ENCODE results near the gene NDUFB6. TPM values are rescaled to one million over a fixed set of nuclear protein-coding genes. Genes with fewer than 3 reads are reported as not detected.
A peak's percentile ranks its signal among the peaks of the same experiment; 100 is the strongest.

NDUFB6 gene
- total RNA-seq, 6 experiments from 2014 or later, result 62.5 to 78.6 (median 70.7) TPM

- Mint-ChIP-seq H3K27me3 (ENCODE audit: insufficient read depth) (peaks cover 5% of the 10 kb centered on the region; the same call in 1 of the 2 replicates), H3K4me1 (ENCODE audit: low read depth) (peaks cover 19% of the 10 kb centered on the region), H3K9me3 (no peaks in the 10 kb centered on the region), H3K4me3 (no peak overlapping the region), H3K27ac (no peak overlapping the region), H3K36me3 (ENCODE audit: low read depth) (no peaks in the 10 kb centered on the region)
- no peak for DNase-seq
- peak; percentile 26; the same call in 1 of the 2 replicates for TF ChIP-seq CTCF (IDR thresholded peaks at IDR 0.05)
Measured at GRCh38 chr9:32587901-32588300, 14.9 kb upstream of the NDUFB6 start.

GRCh38 chr9:32584784-32585183, 11.8 kb upstream of the NDUFB6 start:
- Mint-ChIP-seq H3K9me3 (no peaks in the 10 kb centered on the region), H3K27ac (no peak overlapping the region)
- DNase-seq, result no peak

GRCh38 chr9:32581512-32582143, 8.7 kb upstream of the NDUFB6 start:
- DNase-seq, result peak; percentile 51
- no peaks in the 10 kb centered on the region for H3K9me3 Mint-ChIP-seq
- H3K4me3 Mint-ChIP-seq, result no peak overlapping the region

More at GRCh38 chr9:32584784-32585183, 11.8 kb upstream of the NDUFB6 start:
- Mint-ChIP-seq H3K4me3 (no peak overlapping the region), H3K27me3 (ENCODE audit: insufficient read depth) (peaks cover 5% of the 10 kb centered on the region; the same call in 1 of the 2 replicates), H3K36me3 (ENCODE audit: low read depth) (no peaks in the 10 kb centered on the region), H3K4me1 (ENCODE audit: low read depth) (peaks cover 26% of the 10 kb centered on the region)
- no peak for TF ChIP-seq CTCF (IDR thresholded peaks at IDR 0.05)

DNA sequence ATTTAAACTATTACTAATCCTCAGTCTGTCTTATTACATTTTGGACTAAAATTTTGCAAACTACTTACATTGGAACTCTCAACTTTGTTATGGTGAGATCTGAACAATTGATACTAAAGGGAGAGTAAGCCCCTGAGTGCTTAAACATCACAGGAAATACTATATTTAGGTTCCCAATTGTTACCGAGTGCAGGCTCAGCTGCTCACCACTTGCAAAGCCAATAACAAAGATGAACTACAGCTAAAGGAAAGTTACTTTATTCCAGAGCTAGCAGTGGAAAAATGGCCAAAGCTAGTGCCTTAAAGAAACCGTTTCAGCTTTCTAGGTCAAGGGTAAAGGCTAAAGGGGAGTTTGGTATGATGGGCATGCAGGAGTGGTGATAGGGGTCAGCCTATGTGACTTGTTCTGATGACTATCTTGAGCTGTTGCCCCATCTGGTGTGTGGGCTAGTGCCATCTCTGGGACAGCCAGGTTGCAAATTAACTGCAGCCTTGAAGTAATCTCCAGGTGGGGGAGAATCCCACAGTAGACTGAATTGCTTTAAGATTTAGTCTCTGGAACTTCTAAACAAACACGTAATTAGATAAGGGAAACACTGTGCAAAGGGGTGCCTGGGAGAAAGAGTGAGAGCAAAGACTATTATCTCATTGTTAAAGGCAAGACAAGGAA, 7.8 kb upstream of the NDUFB6 start:
- no peak for TF ChIP-seq CTCF (IDR thresholded peaks at IDR 0.05)
- H3K4me1 Mint-ChIP-seq (ENCODE audit: low read depth), result peaks cover 36% of the 10 kb centered on the region
- H3K27me3 Mint-ChIP-seq (ENCODE audit: insufficient read depth), result peaks cover 9% of the 10 kb centered on the region
- H3K4me3 Mint-ChIP-seq, result 0 out of 2 replicates have a peak overlapping the region, but pooled peaks have one; percentile 16
- DNase-seq, result no peak
- no peaks in the 10 kb centered on the region for H3K36me3 Mint-ChIP-seq (ENCODE audit: low read depth)
- H3K9me3 Mint-ChIP-seq, result no peaks in the 10 kb centered on the region
- H3K27ac Mint-ChIP-seq, result no peak overlapping the region

More at GRCh38 chr9:32581512-32582143, 8.7 kb upstream of the NDUFB6 start:
- H3K27me3 Mint-ChIP-seq (ENCODE audit: insufficient read depth), result peaks cover 9% of the 10 kb centered on the region
- H3K36me3 Mint-ChIP-seq (ENCODE audit: low read depth), result no peaks in the 10 kb centered on the region
- no peak overlapping the region for H3K27ac Mint-ChIP-seq
- peak; percentile 83 for TF ChIP-seq CTCF (IDR thresholded peaks at IDR 0.05)
- peaks cover 36% of the 10 kb centered on the region for H3K4me1 Mint-ChIP-seq (ENCODE audit: low read depth)

GRCh38 chr9:32579706-32580331, 6.9 kb upstream of the NDUFB6 start:
- Mint-ChIP-seq H3K27me3 (ENCODE audit: insufficient read depth) (peaks cover 4% of the 10 kb centered on the region; the same call in 1 of the 2 replicates), H3K4me1 (ENCODE audit: low read depth) (peaks cover 29% of the 10 kb centered on the region), H3K36me3 (ENCODE audit: low read depth) (no peaks in the 10 kb centered on the region), H3K4me3 (peak overlapping the region; percentile 22; the same call in 1 of the 2 replicates), H3K9me3 (no peaks in the 10 kb centered on the region), H3K27ac (no peak overlapping the region)
- peak; percentile 97 for TF ChIP-seq CTCF (IDR thresholded peaks at IDR 0.05)
- DNase-seq, result peak; percentile 40

All from HFFc6 (cell line).